CD4-positive, alpha-beta T cell treated with Interleukin-4 for 4 hours (primary cell): ENCODE data around the gene OSBPL5.
"Not testable (repeated sequence)": the region's sequence is repeated elsewhere in the genome, so short reads cannot be mapped to it uniquely, and the experiment has no call there.

Experiments
- DNase-seq: peaks from one replicate; pipeline ENCODE4 v3.0.0-alpha.2; 2020

Gene OSBPL5

GRCh38 chr11:3120071-3120792 is 44.9 kb downstream of the OSBPL5 start:
- DNase-seq = no peak

DNA sequence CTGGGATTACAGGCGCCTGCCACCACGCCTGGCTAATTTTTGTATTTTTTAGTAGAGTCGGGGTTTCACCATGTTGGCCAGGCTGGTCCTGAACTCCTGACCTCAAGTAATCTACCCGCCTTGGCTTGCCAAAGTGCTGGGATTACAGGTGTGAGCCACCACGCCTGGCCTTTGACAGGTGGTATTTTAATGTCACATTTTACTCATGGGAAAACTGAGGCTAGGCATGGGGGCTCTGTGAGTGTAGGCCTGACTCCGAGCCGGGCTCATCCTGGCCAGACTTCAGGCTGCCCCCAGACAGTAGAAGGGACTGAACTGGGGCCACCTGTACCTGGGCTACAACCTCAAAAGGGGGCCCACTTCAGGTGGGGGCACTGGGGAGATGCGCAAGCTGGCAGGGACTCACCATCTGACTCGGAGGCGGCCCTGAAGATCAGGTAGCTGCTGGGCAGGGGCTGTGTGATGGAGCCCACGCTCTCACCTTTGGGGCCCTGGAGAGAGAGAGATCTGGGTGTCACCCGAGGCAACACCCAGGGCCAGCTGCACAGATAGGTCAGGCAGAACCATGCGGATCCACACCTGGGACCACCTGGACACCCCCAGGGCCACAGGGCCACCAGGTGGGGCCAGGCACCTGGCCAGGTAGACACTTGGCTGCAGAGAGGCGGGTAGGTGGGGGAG is 45.8 kb downstream of the OSBPL5 start:
- no peak for DNase-seq

DNA sequence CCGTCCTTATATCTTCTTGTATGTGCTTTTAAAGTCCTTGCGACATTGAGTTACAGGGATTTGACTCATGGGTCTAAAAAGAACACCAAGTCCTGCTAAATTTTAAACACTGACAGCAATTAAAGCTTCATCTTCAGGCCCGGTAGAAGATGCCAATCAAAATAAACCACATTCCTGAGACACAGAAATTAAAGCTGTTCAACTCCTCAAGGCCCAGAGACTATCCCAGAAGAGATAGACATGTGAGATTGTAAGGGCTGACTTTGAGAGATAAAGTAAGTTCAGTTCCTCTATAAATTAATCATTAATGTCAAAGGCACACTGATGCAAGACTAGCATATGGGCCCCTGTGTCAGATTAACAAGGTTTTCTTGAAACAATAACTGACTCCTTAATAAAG is 49.8 kb downstream of the OSBPL5 start:
- no peak for DNase-seq

- not testable (repeated sequence) for DNase-seq
Measured at GRCh38 chr11:3113661-3114060, 51.4 kb downstream of the OSBPL5 start.

DNA sequence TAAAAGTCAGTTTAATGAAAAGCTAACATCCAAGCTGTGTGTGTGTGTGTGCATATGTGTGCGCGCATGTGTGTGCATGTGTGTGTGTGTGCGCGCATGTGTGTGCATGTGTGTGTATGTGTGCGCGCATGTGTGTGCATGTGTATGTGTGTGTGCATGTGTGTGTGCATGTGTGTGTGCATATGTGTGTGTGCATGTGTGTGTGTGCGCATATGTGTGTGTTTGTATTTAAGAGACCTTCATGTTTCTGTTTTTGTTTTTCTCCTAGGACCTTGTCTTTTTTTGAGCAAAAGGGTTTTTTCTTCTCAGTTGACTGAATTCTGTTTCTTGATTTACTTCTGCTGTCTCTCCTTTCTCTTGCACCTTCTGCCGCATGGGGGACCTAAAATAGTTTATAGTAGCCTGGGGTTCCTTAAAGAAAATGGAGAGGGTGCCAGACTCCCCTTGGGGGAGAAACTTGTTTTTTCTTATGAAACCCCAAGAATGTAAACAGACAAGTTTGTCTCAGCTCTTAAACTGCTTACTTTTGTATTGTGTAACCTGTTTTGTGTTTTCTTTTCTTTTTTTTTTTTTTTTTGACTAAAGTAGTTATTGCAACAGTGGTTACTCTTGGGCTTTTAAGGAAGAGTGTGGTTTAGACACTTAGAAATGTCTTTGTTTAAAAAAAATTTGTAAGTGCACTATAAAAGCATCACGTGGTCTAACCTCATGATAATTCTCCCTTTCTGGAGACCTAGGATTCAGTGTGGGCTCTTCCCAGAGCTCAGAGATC is 53.0 kb downstream of the OSBPL5 start:
- no peak for DNase-seq

DNA sequence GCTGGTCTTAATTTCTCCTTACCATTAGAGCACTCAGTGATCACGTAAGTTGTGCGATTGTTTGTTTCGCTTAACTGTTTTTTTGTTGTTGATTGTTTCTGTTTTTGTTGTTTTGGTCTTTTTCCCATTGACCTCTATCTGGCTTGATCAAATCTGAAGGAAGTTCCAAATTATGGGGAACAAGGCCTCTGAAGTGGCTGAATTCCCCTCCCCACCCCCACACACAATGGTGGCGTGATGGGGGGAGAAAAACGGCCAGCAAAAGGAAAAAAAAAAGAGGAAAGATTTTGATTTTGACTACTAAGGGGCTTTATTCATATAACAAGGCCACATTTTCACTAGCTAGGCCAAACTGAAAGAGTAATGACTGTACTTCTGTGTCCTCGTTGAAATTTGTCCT is 53.6 kb downstream of the OSBPL5 start:
- no peak for DNase-seq

- DNase-seq = peak; percentile 12
Measured at GRCh38 chr11:3109921-3110706, 55.0 kb downstream of the OSBPL5 start.

GRCh38 chr11:3109434-3109833 is 55.7 kb downstream of the OSBPL5 start:
- no peak for DNase-seq

DNA sequence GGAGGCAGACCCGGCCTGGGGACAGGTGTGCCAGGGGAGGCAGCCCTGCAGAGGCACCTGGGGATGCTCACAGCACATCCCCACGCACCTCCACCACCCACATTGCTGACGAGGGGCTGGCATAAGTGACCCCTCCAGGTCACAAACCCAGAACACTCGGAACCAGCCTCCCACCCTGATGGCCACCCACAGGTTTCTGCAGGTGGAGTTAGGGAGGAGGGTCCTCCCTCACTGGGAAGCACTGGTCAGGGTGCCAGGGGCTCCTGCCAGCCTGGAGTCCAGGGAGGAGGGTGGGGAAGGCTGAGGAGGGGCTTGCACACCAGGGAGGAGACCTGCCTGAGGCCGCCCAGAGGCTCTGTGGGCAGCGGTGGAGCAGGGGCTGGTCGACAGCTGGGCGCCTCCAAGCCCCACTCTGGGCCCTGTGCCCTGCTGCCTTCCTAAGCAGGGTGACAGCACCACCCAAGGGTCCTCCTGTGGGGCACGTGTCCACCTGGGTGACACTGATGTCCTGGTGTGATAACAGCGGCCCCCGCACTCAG is 56.9 kb downstream of the OSBPL5 start:
- no peak for DNase-seq

DNA sequence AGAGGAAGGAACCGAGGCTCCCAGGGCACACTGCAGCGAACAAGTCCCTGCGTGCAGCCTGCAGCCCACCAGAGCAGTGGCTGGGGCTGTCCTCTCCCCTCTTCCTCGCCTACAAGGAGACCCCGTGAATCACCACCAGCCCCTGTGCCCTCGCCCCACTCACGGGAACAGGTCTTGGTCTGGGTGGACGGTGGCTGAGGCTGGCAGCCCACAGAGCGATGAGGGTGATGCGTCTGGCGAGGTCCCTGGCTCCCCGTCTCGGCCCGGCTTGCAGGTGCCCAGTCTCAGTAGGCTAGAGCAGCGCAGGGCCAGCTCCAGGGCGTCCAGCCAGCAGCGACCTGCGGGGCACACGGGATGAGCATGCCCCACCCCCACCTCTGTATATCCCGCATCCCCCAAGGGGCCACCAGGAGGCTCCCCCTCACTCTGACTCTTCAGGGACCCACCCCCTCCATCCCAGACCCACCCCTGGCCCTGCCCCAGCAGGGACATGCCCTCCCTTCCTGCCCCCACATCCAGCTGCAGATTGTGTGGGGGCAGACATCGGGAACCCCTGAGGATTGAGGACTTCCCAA is 57.4 kb downstream of the OSBPL5 start:
- DNase-seq = no peak

GRCh38 chr11:3106736-3107524 is 58.2 kb downstream of the OSBPL5 start:
- DNase-seq = no peak

DNA sequence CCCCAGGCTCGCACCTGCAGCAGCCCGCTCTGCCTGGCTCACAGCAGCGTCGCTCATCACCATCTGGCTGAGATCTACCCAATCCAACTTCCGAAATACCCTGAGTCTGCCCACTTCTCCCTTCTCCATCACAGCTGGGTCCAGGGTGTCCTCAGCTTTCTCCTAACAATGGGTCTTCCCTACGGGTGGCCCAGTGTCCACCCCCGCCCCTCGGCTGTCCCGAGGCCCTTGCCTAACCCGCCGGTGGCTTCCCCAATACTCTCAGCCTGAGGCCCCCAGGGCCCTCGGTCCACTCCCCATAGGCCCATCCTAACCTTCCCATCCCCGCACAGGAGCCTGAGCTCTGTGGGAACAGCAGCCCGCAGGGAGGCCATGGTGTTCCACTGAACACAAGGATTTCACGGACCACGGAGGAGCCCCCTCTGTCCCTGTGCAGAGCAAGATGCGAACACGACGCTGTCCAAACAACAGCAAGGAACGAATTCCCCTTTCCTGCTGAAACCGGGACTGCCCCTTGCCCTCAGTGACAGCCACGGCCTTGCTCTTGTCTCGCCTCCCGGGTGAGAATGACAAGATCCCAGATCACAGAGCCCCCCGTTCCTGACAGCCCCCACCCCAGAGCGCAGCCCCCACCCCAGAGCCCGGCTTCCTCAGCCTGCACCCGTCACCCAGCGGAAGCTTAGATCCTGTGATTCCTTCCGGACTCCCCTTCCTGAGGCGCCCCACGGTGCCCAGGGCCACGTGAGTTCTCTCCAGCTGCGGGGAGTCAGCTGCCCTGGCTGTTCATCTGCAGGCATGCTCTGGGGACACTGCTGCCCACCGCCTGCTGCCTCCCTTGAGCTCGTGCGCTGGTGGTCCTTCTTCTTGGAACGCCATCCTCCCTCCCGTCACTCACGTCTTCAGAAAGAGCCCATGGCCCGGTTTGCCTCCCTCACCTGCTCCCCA is 59.0 kb downstream of the OSBPL5 start:
- DNase-seq = no peak

- DNase-seq = no peak
Measured at GRCh38 chr11:3104961-3105790, 59.9 kb downstream of the OSBPL5 start.

- no peak for DNase-seq
Measured at GRCh38 chr11:3104051-3104714, 60.9 kb downstream of the OSBPL5 start.

DNA sequence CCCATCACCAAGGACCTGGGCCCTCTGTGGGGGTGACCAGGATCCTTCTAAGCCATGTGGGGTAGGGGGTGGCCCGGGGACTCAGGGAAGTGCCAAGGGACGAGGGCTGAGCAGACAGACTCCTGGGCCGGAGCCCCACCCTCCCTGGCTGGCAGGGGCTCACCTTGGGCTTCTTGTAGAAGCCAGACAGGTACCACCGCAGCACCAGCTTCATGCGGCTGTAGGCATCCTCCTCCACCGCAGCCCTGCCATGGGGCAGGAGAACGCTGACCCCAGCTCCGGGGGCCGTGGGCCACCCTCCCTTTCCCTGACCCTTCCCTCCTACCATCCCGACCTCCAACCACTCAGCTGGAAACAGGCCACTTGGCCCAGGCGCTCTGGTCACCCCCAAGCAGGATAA is 62.0 kb downstream of the OSBPL5 start:
- DNase-seq = no peak

- no peak for DNase-seq
Measured at GRCh38 chr11:3102641-3102921, 62.5 kb downstream of the OSBPL5 start.

GRCh38 chr11:3101921-3102640 is 63.0 kb downstream of the OSBPL5 start:
- no peak for DNase-seq

- peak; percentile 14 for DNase-seq
Measured at GRCh38 chr11:3099178-3099577, 65.9 kb downstream of the OSBPL5 start.
